GM04503 (cell line): ENCODE results near the gene C1orf226.
"Not testable (repeated sequence)": the region's sequence is repeated elsewhere in the genome, so short reads cannot be mapped to it uniquely, and the experiment has no call there.

Experiments used
- DNase-seq: peaks from one replicate; pipeline ENCODE4 v3.0.0-alpha.2; 2012; ENCODE audit warnings: low read depth

Gene C1orf226

DNA sequence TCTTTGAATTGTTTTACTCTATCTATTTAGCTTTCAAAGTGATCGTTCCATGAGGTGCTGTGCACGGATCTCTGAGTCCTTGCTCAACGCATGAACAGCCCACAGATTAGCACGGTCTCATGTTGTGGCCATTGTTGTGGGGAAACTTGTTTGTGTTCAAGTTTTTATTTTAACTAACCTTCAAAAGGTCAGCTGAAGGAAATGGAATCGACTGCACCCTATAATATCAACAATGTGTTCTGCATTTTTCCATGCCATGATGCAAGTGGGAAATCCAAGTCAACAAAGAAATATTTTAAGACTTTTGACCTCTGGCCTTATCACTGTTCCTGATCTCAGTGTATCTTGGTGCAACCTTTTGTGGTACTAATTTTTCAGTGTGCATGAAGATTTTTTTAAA lies 24.3 kb downstream of the C1orf226 start:
- DNase-seq, result no peak

DNA sequence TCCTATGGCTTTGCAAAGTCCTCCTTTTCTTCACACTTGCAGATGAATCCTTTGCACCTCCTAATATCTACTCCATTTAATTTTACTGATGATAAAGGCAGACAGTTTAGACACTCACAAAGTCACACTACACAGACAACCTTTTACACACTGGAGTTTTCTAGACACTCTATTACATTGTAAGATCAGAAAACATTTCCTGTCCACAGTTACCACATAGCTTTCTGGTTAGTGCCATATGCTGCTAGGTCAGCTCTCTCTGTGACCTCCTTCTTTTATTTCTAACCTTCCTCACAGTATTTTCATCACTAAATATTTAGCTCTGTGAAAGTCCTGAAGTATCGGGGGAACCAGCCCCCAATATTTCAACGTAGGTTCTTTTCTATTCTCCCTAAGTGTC lies 25.3 kb downstream of the C1orf226 start:
- no peak for DNase-seq

GRCh38 chr1:162407539-162407938 lies 26.0 kb downstream of the C1orf226 start:
- no peak for DNase-seq

DNA sequence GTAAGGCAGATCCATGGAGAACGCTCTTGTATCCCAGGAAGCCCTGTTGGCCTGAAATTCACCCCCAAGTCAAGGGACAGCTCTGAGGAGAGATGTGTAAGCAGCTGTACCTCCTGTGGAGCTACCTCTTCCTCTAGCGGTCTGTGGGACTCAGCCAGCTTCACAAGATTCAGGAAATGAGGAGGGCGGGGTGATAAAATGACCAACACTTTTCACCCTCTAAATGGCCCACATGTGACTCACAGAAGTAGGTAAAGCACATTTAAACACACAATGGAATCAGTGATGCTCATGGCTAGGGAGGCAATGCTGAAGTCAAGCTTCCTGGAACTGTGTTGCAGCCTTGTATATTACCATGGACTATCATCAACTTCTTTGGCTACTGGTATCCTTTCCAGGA lies 30.5 kb downstream of the C1orf226 start, which contains the start of gene SH2D1B:
Gene SH2D1B, minus strand, starts transcription at position 135 of the 400 bp plus-strand sequence. Its CDS starts 120 bp downstream, at position 15.
- DNase-seq, result no peak

DNA sequence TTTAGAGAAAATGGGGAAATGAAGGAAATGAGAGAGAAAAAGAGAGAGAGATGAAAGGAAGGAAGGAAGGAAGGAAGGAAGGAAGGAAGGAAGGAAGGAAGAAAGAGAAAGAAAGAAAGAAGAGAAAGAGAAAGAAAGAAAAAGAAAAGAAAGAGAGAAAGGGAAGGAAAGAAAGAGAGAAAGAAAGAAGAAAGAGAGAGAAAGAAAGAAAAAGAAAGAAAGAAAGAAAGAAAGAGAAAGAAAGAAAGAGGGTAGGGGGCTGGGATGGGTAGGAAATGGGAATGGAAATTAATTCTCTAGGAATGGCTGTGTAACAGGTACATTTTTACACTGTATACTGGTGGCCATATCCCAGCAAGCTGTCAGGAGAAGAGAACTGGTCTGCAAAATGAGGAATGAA lies 34.7 kb downstream of the C1orf226 start:
- no peak for DNase-seq

- DNase-seq, result no peak
Observed at GRCh38 chr1:162416909-162417308, 35.4 kb downstream of the C1orf226 start.

- DNase-seq, result no peak
Observed at GRCh38 chr1:162417650-162418049, 36.1 kb downstream of the C1orf226 start.

GRCh38 chr1:162418584-162418983 lies 37.1 kb downstream of the C1orf226 start:
- not testable (repeated sequence) for DNase-seq

DNA sequence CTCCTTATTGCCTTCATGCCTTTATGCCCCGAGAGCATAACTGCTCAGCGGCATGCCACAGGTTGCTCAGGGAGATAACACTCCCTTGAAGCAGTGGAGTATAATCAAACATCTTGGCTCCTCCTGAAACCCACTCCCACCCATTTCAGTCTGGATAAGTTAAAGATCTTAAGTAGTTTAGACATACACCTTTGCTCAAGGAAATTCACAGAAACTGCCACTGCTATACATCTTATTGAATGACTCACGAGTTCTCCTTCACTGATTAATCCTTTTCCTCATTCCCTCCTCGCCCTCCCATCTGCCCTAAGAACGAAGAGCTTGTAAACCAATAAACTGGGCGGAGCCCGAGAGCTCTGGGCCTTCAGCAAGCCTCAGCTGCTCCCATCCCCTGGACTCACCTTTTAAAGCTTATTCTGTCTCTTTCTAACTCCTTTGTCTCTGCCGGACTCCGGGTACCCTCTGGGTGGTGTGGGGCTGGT lies 38.0 kb downstream of the C1orf226 start:
- DNase-seq, result not testable (repeated sequence)

DNA sequence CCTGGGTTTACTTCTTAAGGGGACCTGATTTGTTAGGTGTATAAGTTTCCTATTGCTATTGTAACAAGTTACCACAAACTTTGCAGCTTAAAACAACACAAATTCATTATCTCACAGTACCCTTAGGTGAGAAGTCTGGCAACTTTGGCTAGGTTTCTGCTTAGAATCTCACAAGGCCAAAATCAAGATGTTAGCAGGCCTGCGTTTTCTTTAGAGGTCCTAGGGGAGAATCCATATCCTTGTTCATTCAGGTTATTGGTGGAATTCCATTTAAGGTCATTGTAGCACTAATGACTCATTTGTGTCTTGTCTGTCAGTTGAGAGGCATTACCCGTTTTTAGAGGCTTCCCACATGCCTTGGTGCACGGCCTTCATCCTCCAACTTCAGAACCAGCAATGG lies 38.6 kb downstream of the C1orf226 start:
- no peak for DNase-seq

DNA sequence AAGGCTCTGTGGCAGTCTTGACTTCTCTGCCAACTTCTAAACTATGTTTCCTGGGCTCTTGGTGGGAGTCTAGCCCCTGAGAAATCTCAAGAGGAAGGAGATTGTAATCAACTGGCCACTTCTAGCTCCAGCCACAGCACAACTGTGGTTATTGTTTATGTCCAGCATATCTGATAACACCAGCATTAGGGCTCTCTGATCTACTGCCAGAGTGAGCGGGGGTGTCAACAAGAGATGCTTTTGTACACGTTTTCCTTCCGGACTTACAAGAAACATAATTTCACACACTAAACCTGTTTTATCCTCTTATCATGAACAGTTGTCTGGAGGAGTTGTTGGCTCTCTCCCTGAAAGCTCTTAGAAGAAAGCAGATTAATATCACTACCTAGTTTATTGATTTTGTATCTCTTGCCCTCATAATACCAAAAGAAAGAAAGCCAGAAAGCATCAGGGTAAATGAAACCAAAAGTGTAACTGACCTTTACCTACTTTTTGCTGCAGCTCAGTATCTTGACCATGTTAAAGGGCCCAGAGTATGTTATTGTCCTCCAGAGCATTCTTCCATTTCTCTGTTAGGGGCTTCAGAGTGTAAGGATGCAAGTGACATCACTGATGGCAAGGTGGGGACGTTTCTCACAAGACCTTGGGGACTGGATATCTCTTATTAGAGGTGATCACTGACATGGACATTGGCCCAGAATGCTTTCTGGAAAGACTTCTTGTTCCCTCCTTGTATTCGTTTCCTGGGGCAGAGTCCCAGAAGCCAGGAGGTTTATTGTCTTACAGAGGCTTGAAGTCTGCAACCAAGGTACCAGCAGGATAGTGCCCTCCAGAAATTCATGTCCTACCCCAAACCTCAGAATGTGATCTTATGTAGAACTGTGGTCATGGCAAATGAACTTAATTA lies 40.0 kb downstream of the C1orf226 start:
- DNase-seq, result no peak

DNA sequence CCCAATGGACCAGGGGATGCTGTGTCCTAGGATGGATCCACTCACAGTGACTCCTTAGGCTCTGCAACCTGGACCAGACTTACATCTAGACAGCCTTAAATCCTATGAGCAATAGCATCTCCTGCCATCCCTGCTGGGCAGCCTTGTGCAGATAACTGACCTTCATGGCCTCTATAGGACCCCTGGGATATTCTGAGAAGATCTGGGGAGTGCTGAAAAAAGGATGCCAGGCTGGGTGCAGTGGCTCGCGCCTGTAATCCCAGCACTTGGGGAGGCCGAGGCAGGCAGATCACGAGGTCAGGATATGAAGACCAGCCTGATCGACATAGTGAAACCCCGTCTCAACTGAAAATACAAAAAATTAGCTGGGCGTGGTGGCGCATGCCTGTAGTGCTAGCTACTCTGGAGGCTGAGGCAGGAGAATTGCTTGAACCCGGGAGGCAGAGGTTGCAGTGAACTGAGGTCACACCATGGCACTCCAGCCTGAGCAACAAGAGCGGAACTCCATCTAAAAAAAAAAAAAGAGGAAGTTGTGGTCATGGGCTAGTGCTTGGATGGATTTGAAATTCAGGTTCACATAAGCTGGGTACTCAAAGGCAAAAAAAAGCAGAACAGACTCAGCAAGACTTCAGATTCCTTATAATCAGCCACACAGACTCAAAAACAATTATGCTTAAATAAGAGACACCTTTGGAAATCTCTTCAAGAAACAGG lies 41.3 kb downstream of the C1orf226 start:
- no peak for DNase-seq

DNA sequence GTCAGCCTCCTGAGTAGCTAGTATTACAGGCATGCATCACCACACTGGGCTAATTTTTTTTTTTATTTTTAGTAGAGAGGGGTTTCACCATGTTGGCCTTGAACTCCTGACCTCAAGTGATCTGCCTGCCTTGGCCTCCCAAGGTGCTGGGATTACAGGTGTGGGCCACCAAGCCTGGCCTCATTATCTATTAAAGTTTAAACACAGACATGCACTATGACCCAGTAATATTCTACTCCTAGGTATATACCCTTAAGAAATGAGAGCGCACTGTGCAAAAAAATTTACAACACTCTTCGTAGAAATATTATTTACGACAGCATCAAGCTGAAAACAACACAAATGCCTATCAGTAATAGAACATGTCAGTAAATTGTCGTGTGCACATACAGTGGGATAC lies 49.1 kb downstream of the C1orf226 start:
- DNase-seq, result no peak

DNA sequence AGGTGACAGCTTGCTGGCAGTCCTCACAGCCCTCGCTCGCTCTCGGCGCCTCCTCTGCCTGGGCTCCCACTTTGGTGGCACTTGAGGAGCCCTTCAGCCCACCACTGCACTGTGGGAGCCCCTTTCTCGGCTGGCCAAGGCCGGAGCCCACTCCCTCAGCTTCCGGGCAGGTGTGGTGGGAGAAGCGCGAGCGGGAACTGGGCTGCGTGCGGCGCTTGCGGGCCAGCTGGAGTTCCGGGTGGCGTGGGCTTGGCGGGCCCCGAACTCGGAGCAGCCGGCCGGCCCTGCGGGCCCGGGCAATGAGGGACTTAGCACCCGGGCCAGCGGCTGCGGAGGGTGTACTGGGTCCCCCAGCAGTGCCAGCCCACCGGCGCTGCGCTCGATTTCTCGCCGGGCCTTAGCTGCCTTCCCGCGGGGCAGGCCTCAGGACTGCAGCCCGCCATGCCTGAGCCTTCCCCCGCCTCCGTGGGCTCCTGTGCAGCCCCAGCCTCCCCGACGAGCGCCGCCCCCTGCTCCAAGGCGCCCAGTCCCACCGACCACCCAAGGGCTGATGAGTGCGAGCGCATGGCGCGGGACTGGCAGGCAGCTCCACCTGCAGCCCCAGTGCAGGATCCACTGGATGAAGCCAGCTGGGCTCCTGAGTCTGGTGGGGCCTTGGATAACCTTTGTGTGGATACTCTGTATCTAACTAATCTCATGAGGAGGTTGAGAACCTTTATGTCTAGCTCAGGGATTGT lies 51.6 kb downstream of the C1orf226 start:
- DNase-seq, result not testable (repeated sequence)
